Stimulated activated naive CD8-positive, alpha-beta T cell treated with anti-CD3 and anti-CD28 coated beads, Interleukin-15, amount 100 ng/mL, for 72 hours (primary cell): Measurements from ENCODE around the gene CCL7.

Experiments used
- ATAC-seq: fragments of 150-1000 bp; cut with Tn5 transposase; 2 replicates; pipeline ENCODE4 v1.10.0; 2021; ENCODE audit warnings: mild to moderate bottlenecking, moderate library complexity
- DNase-seq, 2 donors: peaks; one replicate each; pipeline ENCODE4 v3.0.0; 2021 to 2022
- H3K27ac Mint-ChIP-seq, 2 donors: one replicate each; pipeline ENCODE4 v1.8.0; 2022; ENCODE audit warnings: mild to moderate bottlenecking in 2 of 2, mixed read lengths in 2 of 2, moderate library complexity in 2 of 2
- H3K27me3 Mint-ChIP-seq: one replicate; pipeline ENCODE4 v1.8.0; 2022; ENCODE audit warnings: mixed read lengths
- H3K4me1 Mint-ChIP-seq: one replicate; pipeline ENCODE4 v1.8.0; 2022; ENCODE audit warnings: mild to moderate bottlenecking, mixed read lengths
- H3K4me3 Mint-ChIP-seq, 2 donors: one replicate each; pipeline ENCODE4 v1.8.0; 2022; ENCODE audit warnings: mild to moderate bottlenecking in 2 of 2, mixed read lengths in 2 of 2, moderate library complexity in 1 of 2
- H3K9me3 Mint-ChIP-seq, 2 donors: one replicate each; pipeline ENCODE4 v1.8.0; 2022; ENCODE audit warnings: mixed read lengths in 2 of 2

Gene CCL7

GRCh38 chr17:34299956-34300577 is 30.0 kb downstream of the CCL7 start:
- no peak overlapping the region for H3K4me3 Mint-ChIP-seq
- peaks cover 0 to 3% of the 10 kb centered on the region in 2 donors for H3K9me3 Mint-ChIP-seq
- DNase-seq (no peak), ATAC-seq (no peak)
- H3K4me1 Mint-ChIP-seq, result no peaks in the 10 kb centered on the region
- peaks cover 29% of the 10 kb centered on the region for H3K27me3 Mint-ChIP-seq
- H3K27ac Mint-ChIP-seq, result no peak overlapping the region

- H3K9me3 Mint-ChIP-seq, result peaks cover 0 to 3% of the 10 kb centered on the region in 2 donors
- no peak overlapping the region for H3K27ac Mint-ChIP-seq
- H3K4me1 Mint-ChIP-seq, result no peaks in the 10 kb centered on the region
- no peak overlapping the region for H3K4me3 Mint-ChIP-seq
- H3K27me3 Mint-ChIP-seq, result peaks cover 29% of the 10 kb centered on the region
- DNase-seq (peak in 1 of 2 donors; percentile 12), ATAC-seq (peak; percentile 70)
These were observed 30.8 kb downstream of the CCL7 start for GRCh38 chr17:34300652-34301370.

GRCh38 chr17:34301986-34302385 is 32.0 kb downstream of the CCL7 start:
- H3K27me3 Mint-ChIP-seq, result peaks cover 29% of the 10 kb centered on the region
- no peak for DNase-seq

GRCh38 chr17:34302636-34303035 is 32.6 kb downstream of the CCL7 start:
- peaks cover 8% of the 10 kb centered on the region for H3K4me1 Mint-ChIP-seq
- H3K9me3 Mint-ChIP-seq, result peaks cover 0 to 3% of the 10 kb centered on the region in 2 donors
- ATAC-seq, result no peak

More at GRCh38 chr17:34301986-34302385, 32.0 kb downstream of the CCL7 start:
- Mint-ChIP-seq H3K9me3 (peaks cover 0 to 3% of the 10 kb centered on the region in 2 donors), H3K4me1 (peaks cover 2% of the 10 kb centered on the region), H3K27ac (no peak overlapping the region), H3K4me3 (no peak overlapping the region)
- ATAC-seq, result no peak

GRCh38 chr17:34303606-34304005 is 33.6 kb downstream of the CCL7 start:
- no peak for ATAC-seq
- Mint-ChIP-seq H3K4me1 (peaks cover 10% of the 10 kb centered on the region), H3K27ac (no peak overlapping the region), H3K9me3 (no peaks in the 10 kb centered on the region), H3K4me3 (no peak overlapping the region), H3K27me3 (peaks cover 30% of the 10 kb centered on the region)
- no peak for DNase-seq

More at GRCh38 chr17:34302636-34303035, 32.6 kb downstream of the CCL7 start:
- H3K27me3 Mint-ChIP-seq, result peaks cover 30% of the 10 kb centered on the region
- H3K4me3 Mint-ChIP-seq, result no peak overlapping the region
- H3K27ac Mint-ChIP-seq, result no peak overlapping the region
- no peak for DNase-seq

GRCh38 chr17:34305061-34305460 is 35.0 kb downstream of the CCL7 start:
- Mint-ChIP-seq H3K4me1 (peaks cover 10% of the 10 kb centered on the region), H3K27me3 (peaks cover 23% of the 10 kb centered on the region), H3K4me3 (no peak overlapping the region), H3K9me3 (no peaks in the 10 kb centered on the region), H3K27ac (peak overlapping the region in 1 of 2 donors; percentile 79)
- no peak for DNase-seq
- ATAC-seq, result no peak

GRCh38 chr17:34305606-34306005 is 35.6 kb downstream of the CCL7 start:
- H3K4me1 Mint-ChIP-seq, result peaks cover 10% of the 10 kb centered on the region
- H3K27ac Mint-ChIP-seq, result no peak overlapping the region
- DNase-seq, result no peak

GRCh38 chr17:34306466-34306865 is 36.4 kb downstream of the CCL7 start:
- DNase-seq (no peak), ATAC-seq (no peak)
- H3K9me3 Mint-ChIP-seq, result no peaks in the 10 kb centered on the region
- H3K4me3 Mint-ChIP-seq, result no peak overlapping the region
- peaks cover 10% of the 10 kb centered on the region for H3K4me1 Mint-ChIP-seq
- H3K27me3 Mint-ChIP-seq, result peaks cover 23% of the 10 kb centered on the region
- H3K27ac Mint-ChIP-seq, result peak overlapping the region in 1 of 2 donors; percentile 81

More at GRCh38 chr17:34305606-34306005, 35.6 kb downstream of the CCL7 start:
- H3K9me3 Mint-ChIP-seq, result no peaks in the 10 kb centered on the region
- peaks cover 23% of the 10 kb centered on the region for H3K27me3 Mint-ChIP-seq
- no peak overlapping the region for H3K4me3 Mint-ChIP-seq
- no peak for ATAC-seq

GRCh38 chr17:34307110-34307509 is 37.1 kb downstream of the CCL7 start:
- Mint-ChIP-seq H3K27ac (no peak overlapping the region), H3K27me3 (peaks cover 16% of the 10 kb centered on the region), H3K4me1 (peaks cover 10% of the 10 kb centered on the region), H3K9me3 (no peaks in the 10 kb centered on the region), H3K4me3 (no peak overlapping the region)
- ATAC-seq (peak; percentile 75), DNase-seq (no peak)

- no peak overlapping the region for H3K27ac Mint-ChIP-seq
- DNase-seq (no peak), ATAC-seq (no peak)
- H3K9me3 Mint-ChIP-seq, result no peaks in the 10 kb centered on the region
- peaks cover 10% of the 10 kb centered on the region for H3K4me1 Mint-ChIP-seq
- H3K27me3 Mint-ChIP-seq, result peaks cover 18% of the 10 kb centered on the region
- H3K4me3 Mint-ChIP-seq, result no peak overlapping the region
These were observed 38.4 kb downstream of the CCL7 start for GRCh38 chr17:34308371-34308770.

GRCh38 chr17:34311291-34311690 is 41.3 kb downstream of the CCL7 start:
- Mint-ChIP-seq H3K4me3 (no peak overlapping the region), H3K4me1 (peaks cover 10% of the 10 kb centered on the region), H3K27me3 (peaks cover 30% of the 10 kb centered on the region), H3K9me3 (no peaks in the 10 kb centered on the region), H3K27ac (no peak overlapping the region)
- DNase-seq (no peak), ATAC-seq (no peak)

- H3K4me1 Mint-ChIP-seq, result peaks cover 7% of the 10 kb centered on the region
- ATAC-seq (no peak), DNase-seq (no peak)
- peaks cover 30% of the 10 kb centered on the region for H3K27me3 Mint-ChIP-seq
- no peak overlapping the region for H3K4me3 Mint-ChIP-seq
- no peak overlapping the region for H3K27ac Mint-ChIP-seq
- no peaks in the 10 kb centered on the region for H3K9me3 Mint-ChIP-seq
These were observed 42.1 kb downstream of the CCL7 start for GRCh38 chr17:34312080-34312479.

- DNase-seq, result no peak
- no peak overlapping the region for H3K4me3 Mint-ChIP-seq
- H3K4me1 Mint-ChIP-seq, result no peaks in the 10 kb centered on the region
- ATAC-seq, result no peak
- no peak overlapping the region for H3K27ac Mint-ChIP-seq
- H3K9me3 Mint-ChIP-seq, result no peaks in the 10 kb centered on the region
- peaks cover 24% of the 10 kb centered on the region for H3K27me3 Mint-ChIP-seq
These were observed 43.1 kb downstream of the CCL7 start for GRCh38 chr17:34313164-34313563.

GRCh38 chr17:34314279-34314678 is 44.3 kb downstream of the CCL7 start:
- H3K27me3 Mint-ChIP-seq, result peaks cover 23% of the 10 kb centered on the region

GRCh38 chr17:34318474-34318873 is 48.5 kb downstream of the CCL7 start:
- DNase-seq, result no peak
- H3K27me3 Mint-ChIP-seq, result peaks cover 12% of the 10 kb centered on the region
- H3K27ac Mint-ChIP-seq, result peak overlapping the region in 1 of 2 donors; percentile 42
- H3K4me1 Mint-ChIP-seq, result no peaks in the 10 kb centered on the region
- H3K9me3 Mint-ChIP-seq, result peaks cover 0 to 7% of the 10 kb centered on the region in 2 donors
- no peak for ATAC-seq
- H3K4me3 Mint-ChIP-seq, result no peak overlapping the region

More at GRCh38 chr17:34314279-34314678, 44.3 kb downstream of the CCL7 start:
- no peak overlapping the region for H3K4me3 Mint-ChIP-seq
- DNase-seq (no peak), ATAC-seq (no peak)
- H3K27ac Mint-ChIP-seq, result no peak overlapping the region
- H3K9me3 Mint-ChIP-seq, result no peaks in the 10 kb centered on the region
- no peaks in the 10 kb centered on the region for H3K4me1 Mint-ChIP-seq

- H3K4me1 Mint-ChIP-seq, result no peaks in the 10 kb centered on the region
- peak within 1 kb of the TSS; percentile 42 to 81 for H3K27ac Mint-ChIP-seq
- no peak within 1 kb of the TSS for H3K4me3 Mint-ChIP-seq
- H3K27me3 Mint-ChIP-seq, result peaks cover 8% of the 10 kb centered on the region
- H3K9me3 Mint-ChIP-seq, result peaks cover 0 to 8% of the 10 kb centered on the region in 2 donors
- ATAC-seq (no peak), DNase-seq (no peak)
These were observed 49.0 kb downstream of the CCL7 start, which contains the start of gene CCL8 for GRCh38 chr17:34319039-34319483. Gene CCL8, plus strand, starts transcription at chr17:34319435. Its CDS starts 67 bp downstream, at chr17:34319502.
